Epithelial cell of proximal tubule (primary cell): ENCODE results near the gene ATP2B2. TPM values are rescaled to one million over a fixed set of nuclear protein-coding genes. Genes with fewer than 3 reads are reported as not detected.

Experiments used
- DNase-seq: peaks from one replicate; pipeline ENCODE4 v3.0.0-alpha.2; 2011; ENCODE audit warnings: low read depth
- H3K4me3 ChIP-seq: 2 replicates; pipeline ENCODE4 v1.5.1; 2011; ENCODE audit warnings: low read depth, mild to moderate bottlenecking, low read length
- CTCF ChIP-seq: conservative IDR thresholded peaks from 2 replicates; pipeline ENCODE4 v1.5.1; 2012; ENCODE audit warnings: low read depth, mild to moderate bottlenecking, low read length
- total RNA-seq: library from RNA; depleted of rRNA; stranded (reverse); fragments of >200 nt; gene quantifications from 2 replicates; pipeline ENCODE4 v1.2.3, GENCODE V29; 2015

Gene ATP2B2
- total RNA-seq, result not detected in 2 replicates

- no peak for TF ChIP-seq CTCF
- DNase-seq, result no peak
- no peak within 1 kb of the TSS for H3K4me3 ChIP-seq
Measured at GRCh38 chr3:10505050-10505790, at the start of gene ATP2B2. ATP2B2 (minus strand) TSS chr3:10505586; CDS start chr3:10449543, 56,043 bp downstream.

- no peak overlapping the region for H3K4me3 ChIP-seq
- no peak for TF ChIP-seq CTCF
- no peak for DNase-seq
Measured at GRCh38 chr3:10554746-10555145, 49.4 kb upstream of the ATP2B2 start.

GRCh38 chr3:10554236-10554611, 48.8 kb upstream of the ATP2B2 start:
- no peak overlapping the region for H3K4me3 ChIP-seq
- no peak for TF ChIP-seq CTCF
- DNase-seq, result no peak

- no peak for TF ChIP-seq CTCF
Measured at GRCh38 chr3:10553591-10554235, 48.3 kb upstream of the ATP2B2 start.

GRCh38 chr3:10552631-10552943, 47.2 kb upstream of the ATP2B2 start:
- DNase-seq, result no peak
- H3K4me3 ChIP-seq, result no peak overlapping the region
- no peak for TF ChIP-seq CTCF

More at GRCh38 chr3:10553591-10554235, 48.3 kb upstream of the ATP2B2 start:
- DNase-seq, result no peak
- no peak overlapping the region for H3K4me3 ChIP-seq

- DNase-seq, result no peak
- H3K4me3 ChIP-seq, result no peak overlapping the region
- TF ChIP-seq CTCF, result no peak
Measured at GRCh38 chr3:10551821-10552630, 46.6 kb upstream of the ATP2B2 start.
